GM12878 (cell line): ENCODE results near the gene ITIH1. TPM values are rescaled to one million over a fixed set of nuclear protein-coding genes. Genes with fewer than 3 reads are reported as not detected.

Experiments used
- ATAC-seq: fragments of 200-7000 bp; cut with Tn5 transposase; 3 replicates; pipeline ENCODE4 v1.9.1; 2020; ENCODE audit warnings: mild to moderate bottlenecking, moderate library complexity
- BruUV-seq: library from RNA; stranded (reverse); fragments of 400-500 nt; replicated peaks from 2 replicates; lab custom pipeline; 2021; lab: Mats Ljungman, UMichigan
- CTCF ChIA-PET: fragments of 300-600 bp; sonication (Branson Sonifier 250); formaldehyde crosslinking; extraction: SDS; loops from one replicate; lab custom pipeline; 2021; ENCODE audit warnings: inconsistent platforms; lab: Yijun Ruan, JAX
- POLR2A ChIA-PET: fragments of 350-600 bp; formaldehyde crosslinking; extraction: SDS; loops from one replicate; lab custom pipeline; 2021; ENCODE audit warnings: inconsistent platforms; lab: Charles Lee
- RAD21 ChIA-PET: fragments of 300-600 bp; sonication (Branson Sonifier 250); formaldehyde crosslinking; loops from one replicate; lab custom pipeline; 2023; ENCODE audit warnings: antibody characterized with exemption; ENCODE audit not compliant: unreplicated experiment; lab: Charles Lee
- SMC1A ChIA-PET: fragments of 300-600 bp; sonication (Branson Sonifier 250); formaldehyde crosslinking; loops from one replicate; lab custom pipeline; 2023; ENCODE audit not compliant: unreplicated experiment, uncharacterized antibody; lab: Charles Lee
- DNase-seq: peaks from one replicate; pipeline ENCODE4 v3.0.0-alpha.2; 2011; ENCODE audit warnings: low read depth, low spot score
- FAIRE-seq: peaks from 3 replicates; lab custom pipeline; 2011; peaks lifted over from hg19 to GRCh38; lab: Jason Lieb, UNC
- H2AFZ ChIP-seq: 2 replicates; pipeline ENCODE4 v1.6.0; 2011; ENCODE audit warnings: low read depth, low read length, control low read depth; ENCODE audit not compliant: control insufficient read depth
- H3K27ac ChIP-seq: 2 replicates; pipeline ENCODE4 v1.5.1; 2011; ENCODE audit warnings: control low read depth; ENCODE audit not compliant: control insufficient read depth, insufficient read depth
- H3K27me3 ChIP-seq, 2 experiments: replicated peaks in 1 of 2; 2 replicates each; pipeline versions ENCODE4 v1.6.0 to v1.6.1; 2011; ENCODE audit warnings: low read length in 1 of 2; ENCODE audit not compliant: control insufficient read depth in 2 of 2, insufficient read depth in 2 of 2
- H3K36me3 ChIP-seq, 2 experiments: 2 replicates each; pipeline ENCODE4 v1.5.1; 2011; ENCODE audit warnings: low read length in 1 of 2; ENCODE audit not compliant: control insufficient read depth in 2 of 2, insufficient read depth in 2 of 2
- H3K4me1 ChIP-seq: 2 replicates; pipeline ENCODE4 v1.6.1; 2011; ENCODE audit warnings: mild to moderate bottlenecking, low read length, moderate library complexity, mixed read lengths; ENCODE audit not compliant: control insufficient read depth, insufficient read depth
- H3K4me2 ChIP-seq: 2 replicates; pipeline ENCODE4 v1.6.0; 2011; ENCODE audit warnings: control low read depth; ENCODE audit not compliant: control insufficient read depth, insufficient read depth
- H3K4me3 ChIP-seq: fragments of 200-600 bp; sonication (generic); 2 replicates; pipeline ENCODE4 v1.5.1; 2016
- H3K79me2 ChIP-seq: 2 replicates; pipeline ENCODE4 v1.6.0; 2011; ENCODE audit warnings: low read length; ENCODE audit not compliant: control insufficient read depth, insufficient read depth
- H3K9ac ChIP-seq: 2 replicates; pipeline ENCODE4 v1.8.0; 2011; ENCODE audit warnings: low read length, control low read depth, mixed read lengths; ENCODE audit not compliant: control insufficient read depth, insufficient read depth
- H3K9me3 ChIP-seq: replicated peaks from 3 replicates; pipeline ENCODE4 v1.5.1; 2011; ENCODE audit warnings: mild to moderate bottlenecking, low read length; ENCODE audit not compliant: control insufficient read depth, insufficient read depth
- H4K20me1 ChIP-seq: 2 replicates; pipeline ENCODE4 v1.6.0; 2011; ENCODE audit not compliant: control insufficient read depth, insufficient read depth
- CBX5 ChIP-seq: sonication (generic); IDR thresholded peaks from 2 replicates; pipeline ENCODE4 v1.6.1; 2016; ENCODE audit warnings: low read depth, moderate library complexity, mild to moderate bottlenecking, inconsistent platforms
- CREB1 ChIP-seq: IDR thresholded peaks from 2 replicates; pipeline ENCODE4 v1.6.1; 2012; ENCODE audit warnings: low read depth, mild to moderate bottlenecking, inconsistent platforms
- PAX8 ChIP-seq: fragments of 450-650 bp; IDR thresholded peaks from 2 replicates; pipeline ENCODE4 v1.6.1; 2017; ENCODE audit warnings: mild to moderate bottlenecking, moderate library complexity
- RCOR1 ChIP-seq: conservative IDR thresholded peaks from 2 replicates; pipeline ENCODE4 v1.6.1; 2012; ENCODE audit warnings: low read depth, low read length, improper control_type of control experiment
- SMC3 ChIP-seq: IDR thresholded peaks from 2 replicates; pipeline ENCODE4 v1.6.1; 2011; ENCODE audit warnings: low read length, improper control_type of control experiment, borderline replicate concordance
- SUZ12 ChIP-seq: fragments of 200-600 bp; sonication (generic); IDR thresholded peaks from one replicate; pipeline ENCODE4 v1.6.1; 2018; ENCODE audit warnings: antibody characterized with exemption, mild to moderate bottlenecking; ENCODE audit not compliant: unreplicated experiment
- WGBS: methylation state at CpG from one replicate; pipeline ENCODE4 v1.1.6; 2016; ENCODE audit warnings: low lambda C conversion rate; ENCODE audit not compliant: insufficient replicate concordance, insufficient coverage; ENCODE audit errors: missing lambda C conversion rate; 5-methylcytosine and 5-hydroxymethylcytosine counted together
- in situ Hi-C: fragments of 300-500 bp; cut with MboI; formaldehyde crosslinking; loops from 9 replicates; pipeline ENCODE4 v1.14.3; 2018; ENCODE audit warnings: mixed read lengths
- intact Hi-C: fragments of 100-400 bp; cut with micrococcal nuclease; formaldehyde crosslinking; loops from one replicate; pipeline ENCODE4 v1.14.2; 2022; ENCODE audit not compliant: unreplicated experiment
- polyA plus RNA-seq, 11 experiments: library from polyadenylated mRNA; depleted of rRNA in 4 of 11; unstranded in 6 of 11; stranded (reverse) in 5 of 11; fragments of >200 nt; fragmentation: Nextera tagmentation in 4 of 11; fragmentation: Illumina TruSeq in 1 of 11; extraction: Ambion mirVana in 4 of 11; extraction: Trizol in 1 of 11; gene quantifications; 1 replicate in 1 of 11; 2 replicates in 10 of 11; pipeline versions ENCODE4 v1.2.1 to v1.2.3, GENCODE V29; 2011 to 2016; ENCODE audit warnings: inconsistent platforms in 2 of 11, missing spikeins in 2 of 11, low read depth in 1 of 11
- total RNA-seq, 4 experiments: library from RNA; depleted of rRNA in 3 of 4; stranded (reverse); fragments of >200 nt in 3 of 4; fragmentation: Illumina TruSeq in 1 of 4; extraction: Trizol in 1 of 4; gene quantifications; 2 replicates each; pipeline versions ENCODE4 v1.2.1 to v1.2.3, GENCODE V29; 2013 to 2021

ITIH1 gene
- total and polyA plus RNA-seq, 10 of the 15 experiments (the other 5 are each of a cell fraction or from before 2014, with no cell fraction given): 0.33 to 0.64 (median 0.44) TPM; not detected in 7

DNA sequence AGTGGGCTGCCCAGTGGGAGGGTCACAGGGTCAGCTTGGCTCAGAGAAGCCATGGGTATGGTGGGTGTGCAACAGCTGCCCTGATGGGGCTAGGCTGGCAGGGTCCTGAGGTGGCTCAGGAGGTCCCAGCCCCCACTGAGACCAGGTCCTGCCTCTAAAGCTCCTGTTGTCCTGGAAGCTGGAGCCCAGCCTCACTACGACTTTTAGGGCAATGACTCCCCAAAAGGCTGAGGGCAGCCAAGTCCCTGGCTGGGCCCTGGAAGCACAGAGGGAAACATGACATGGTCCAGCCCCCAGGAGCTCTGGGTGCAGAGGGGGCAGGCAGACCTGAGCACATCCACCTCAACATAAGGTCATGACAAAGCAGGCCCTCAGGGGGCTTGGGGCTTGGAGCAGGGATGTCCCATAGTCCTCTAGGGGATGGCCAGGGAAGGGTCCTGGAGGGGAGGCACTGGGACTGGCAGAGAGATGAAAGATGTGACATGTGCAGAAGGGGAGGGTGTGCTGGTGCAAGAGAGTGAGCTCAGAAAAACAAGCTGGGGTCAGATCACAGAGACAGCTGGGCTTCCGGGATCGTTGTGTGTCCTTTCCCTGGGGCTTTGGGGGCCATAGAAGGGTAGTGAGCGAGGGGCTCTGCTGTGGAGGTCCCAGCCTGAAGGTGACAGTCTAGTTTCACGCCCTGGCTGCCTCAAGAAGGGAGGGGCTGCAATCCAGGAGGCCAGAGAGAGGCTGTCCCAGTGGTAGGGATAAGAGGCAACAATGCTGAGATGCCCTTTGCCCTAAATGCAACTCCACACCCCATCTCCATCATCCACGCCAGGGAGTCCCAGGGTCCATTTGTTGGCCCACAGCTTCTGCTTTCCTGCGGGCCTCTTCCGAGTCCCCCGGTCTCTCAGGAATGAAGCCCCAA is 16.6 kb downstream of the ITIH1 start (continued):
- no peak for TF ChIP-seq PAX8
- no peak for TF ChIP-seq SMC3
- no peak for TF ChIP-seq CREB1

DNA sequence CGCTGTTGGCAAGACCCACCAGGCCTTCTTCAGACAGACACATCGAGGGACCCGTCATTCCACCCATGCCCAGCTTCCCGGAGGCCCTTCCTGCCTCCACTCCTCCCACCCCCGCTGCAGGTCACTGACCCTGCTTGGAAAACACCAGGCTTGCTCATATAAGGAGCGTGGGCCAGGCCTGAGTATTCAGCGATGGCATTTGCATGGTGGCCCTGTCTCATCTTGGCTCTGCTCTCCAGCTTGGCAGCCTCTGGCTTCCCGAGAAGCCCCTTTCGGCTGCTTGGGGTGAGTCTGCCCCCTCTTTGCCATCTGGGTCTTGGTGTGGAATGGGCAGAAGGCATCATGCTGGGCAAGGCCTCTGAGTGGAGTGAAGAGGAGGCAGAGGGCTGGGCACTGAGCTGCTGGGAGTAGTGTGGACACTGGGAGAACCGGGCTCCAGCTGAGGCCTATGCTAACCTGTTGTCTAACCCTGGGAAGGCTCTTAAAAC is 17.3 kb downstream of the ITIH1 start, which contains the start of gene ITIH3:
ITIH3 (plus strand) TSS at position 185 of the 488 bp plus-strand sequence; CDS start at position 193, 8 bp downstream.
- no peaks in the 10 kb centered on the region; a peak in 1 of 4 replicates for H3K27me3 ChIP-seq
- in situ Hi-C loops (no loop called here), intact Hi-C loops (no loop called here)
- ATAC-seq (no peak), DNase-seq (no peak), FAIRE-seq (no peak)
- 36% methylated on average over 10 of the region's 10 CpGs for WGBS
- POLR2A ChIA-PET: no interaction called here
- no peak within 1 kb of the TSS for H3K27ac ChIP-seq
- H3K36me3 ChIP-seq: no peaks in the 10 kb centered on the region
- no peak within 1 kb of the TSS for H2AFZ ChIP-seq
- H3K79me2 ChIP-seq: no peaks in the 10 kb centered on the region
- H3K4me1 ChIP-seq: no peaks in the 10 kb centered on the region
- no peak for TF ChIP-seq SMC3
- TF ChIP-seq SUZ12: no peak
- no peak for TF ChIP-seq RCOR1
- TF ChIP-seq CBX5: no peak
- SMC1A ChIA-PET: no interaction called here
- no peaks in the 10 kb centered on the region for H3K9me3 ChIP-seq
- H3K9ac ChIP-seq: no peak within 1 kb of the TSS
- H3K4me3 ChIP-seq: no peak within 1 kb of the TSS
- H4K20me1 ChIP-seq: no peaks in the 10 kb centered on the region
- BruUV-seq: no TSS peak
- H3K4me2 ChIP-seq: no peak within 1 kb of the TSS
- CTCF ChIA-PET: interaction anchor here (1.8 kb wide), 1 partner anchor 10 kb away, joined by 6 read pairs; no protein-coding TSS in a partner anchor
- RAD21 ChIA-PET: no interaction called here
